HTERT RPE-1 (cell line): ENCODE measurements around the gene RNF6.
"Not testable (repeated sequence)": the region's sequence is repeated elsewhere in the genome, so short reads cannot be mapped to it uniquely, and the experiment has no call there.

Experiments used
- in situ Hi-C: fragments of 300-500 bp; cut with MboI; formaldehyde crosslinking; loops from 4 replicates; pipeline ENCODE4 v1.14.3; 2020; ENCODE audit warnings: low sequenced_read_pairs

RNF6 gene

GRCh38 chr13:26221721-26222519 lies at the start of gene RNF6:
Gene RNF6, minus strand, starts transcription at chr13:26222314. Its CDS starts 2,665 bp downstream, at chr13:26219649.
- in situ Hi-C loops, result no loop called here

- in situ Hi-C loops, result no loop called here
Measured at GRCh38 chr13:26270707-26271106, 48.6 kb upstream of the RNF6 start.

GRCh38 chr13:26266311-26266710 lies 44.2 kb upstream of the RNF6 start:
- in situ Hi-C loops, result no loop called here

- in situ Hi-C loops, result no loop called here
Measured at GRCh38 chr13:26262156-26262555, 40.0 kb upstream of the RNF6 start.

- in situ Hi-C loops, result no loop called here
Measured at GRCh38 chr13:26259634-26260033, 37.5 kb upstream of the RNF6 start.

GRCh38 chr13:26257049-26257448 lies 34.9 kb upstream of the RNF6 start:
- in situ Hi-C loops, result no loop called here

GRCh38 chr13:26255691-26256277 lies 33.7 kb upstream of the RNF6 start:
- in situ Hi-C loops, result no loop called here

GRCh38 chr13:26255115-26255514 lies 33.0 kb upstream of the RNF6 start:
- in situ Hi-C loops, result no loop called here

- in situ Hi-C loops, result no loop called here
Measured at GRCh38 chr13:26254583-26255111, 32.5 kb upstream of the RNF6 start.

GRCh38 chr13:26253787-26254582 lies 31.9 kb upstream of the RNF6 start, which contains the start of gene CDK8:
Gene CDK8, plus strand, starts transcription at chr13:26254129. Its CDS starts 513 bp downstream, at chr13:26254642.
- in situ Hi-C loops, result no loop called here

GRCh38 chr13:26253262-26253786 lies 31.2 kb upstream of the RNF6 start:
- in situ Hi-C loops, result no loop called here

GRCh38 chr13:26252006-26252405 lies 29.9 kb upstream of the RNF6 start:
- in situ Hi-C loops, result not testable (repeated sequence)

GRCh38 chr13:26249551-26249950 lies 27.4 kb upstream of the RNF6 start:
- in situ Hi-C loops, result no loop called here

GRCh38 chr13:26247608-26248007 lies 25.5 kb upstream of the RNF6 start:
- in situ Hi-C loops, result no loop called here

GRCh38 chr13:26247011-26247410 lies 24.9 kb upstream of the RNF6 start:
- in situ Hi-C loops, result no loop called here

- in situ Hi-C loops, result no loop called here
Measured at GRCh38 chr13:26246154-26246553, 24.0 kb upstream of the RNF6 start.

- in situ Hi-C loops, result no loop called here
Measured at GRCh38 chr13:26236296-26236695, 14.2 kb upstream of the RNF6 start.

- in situ Hi-C loops, result no loop called here
Measured at GRCh38 chr13:26230703-26231102, 8.6 kb upstream of the RNF6 start.

GRCh38 chr13:26229080-26229615 lies 7.0 kb upstream of the RNF6 start:
- in situ Hi-C loops, result no loop called here

- in situ Hi-C loops, result no loop called here
Measured at GRCh38 chr13:26228096-26228495, 6.0 kb upstream of the RNF6 start.
